Panc1 (cell line): Measurements from ENCODE around the gene TMEM269.

Experiments used
- CTCF ChIP-seq: fragments of 450-650 bp; IDR thresholded peaks from 2 replicates; pipeline ENCODE4 v1.5.1; 2017; ENCODE audit warnings: mild to moderate bottlenecking
- POLR2AphosphoS5 ChIP-seq: IDR thresholded peaks from 2 replicates; pipeline ENCODE4 v1.6.1; 2012; ENCODE audit warnings: mild to moderate bottlenecking, low read depth, low read length, moderate library complexity
- REST ChIP-seq, 2 experiments: IDR thresholded peaks; 2 replicates each; pipeline ENCODE4 v1.6.1; 2011 to 2012; ENCODE audit warnings: low read depth in 2 of 2, control low read depth in 1 of 2, low read length in 1 of 2, mild to moderate bottlenecking in 1 of 2, moderate library complexity in 1 of 2; ENCODE audit not compliant: insufficient read depth in 1 of 2
- SIN3A ChIP-seq: IDR thresholded peaks from 2 replicates; pipeline ENCODE4 v1.6.1; 2012; ENCODE audit warnings: low read depth, mild to moderate bottlenecking, low read length, moderate library complexity, borderline replicate concordance; ENCODE audit not compliant: insufficient read depth

GRCh38 chr1:42784946-42785693 is at the start of gene TMEM269:
- no peak for TF ChIP-seq CTCF
- TF ChIP-seq POLR2AphosphoS5 = no peak
- TF ChIP-seq SIN3A = no peak
- TF ChIP-seq REST (IDR thresholded peaks at IDR 0.05; ENCODE audit: insufficient read depth in 1 of 2, low read depth in 2 of 2, low read length in 1 of 2) = no peak
